Panc1 (cell line): ENCODE data around the gene CABP2. TPM values are rescaled to one million over a fixed set of nuclear protein-coding genes. Genes with fewer than 3 reads are reported as not detected.

ENCODE experiments used
- ATAC-seq: fragments of 200-7000 bp; cut with Tn5 transposase; 2 replicates; pipeline ENCODE4 v1.9.1; 2020; ENCODE audit warnings: mild to moderate bottlenecking, moderate library complexity
- BruUV-seq: library from RNA; stranded (reverse); fragments of 400-500 nt; replicated peaks from 2 replicates; lab custom pipeline; 2021; lab: Mats Ljungman, UMichigan
- CTCF ChIA-PET: fragments of 300-600 bp; sonication (Branson Sonifier 250); formaldehyde crosslinking; loops from one replicate; lab custom pipeline; 2022; ENCODE audit warnings: antibody characterized with exemption; lab: Charles Lee
- POLR2A ChIA-PET: fragments of 300-600 bp; sonication (Branson Sonifier 250); formaldehyde crosslinking; loops from one replicate; lab custom pipeline; 2022; ENCODE audit warnings: antibody characterized with exemption; lab: Charles Lee
- DNase-seq: peaks from one replicate; pipeline ENCODE4 v3.0.0-alpha.2; 2010; ENCODE audit warnings: low read depth, low spot score
- H3K27ac ChIP-seq: 2 replicates; pipeline ENCODE4 v1.5.1; 2011; ENCODE audit warnings: mild to moderate bottlenecking, low read length, inconsistent platforms
- H3K27me3 ChIP-seq: fragments of 200-500 bp; sonication (Bioruptor generic); 2 replicates; pipeline ENCODE4 v1.6.0; 2014; ENCODE audit warnings: low read length, inconsistent platforms; ENCODE audit not compliant: control insufficient read depth, insufficient read depth
- H3K36me3 ChIP-seq: fragments of 200-500 bp; sonication (Bioruptor generic); 2 replicates; pipeline ENCODE4 v1.5.1; 2014; ENCODE audit warnings: inconsistent platforms, mild to moderate bottlenecking, low read length, moderate library complexity; ENCODE audit not compliant: control insufficient read depth, insufficient read depth
- H3K4me1 ChIP-seq: 2 replicates; pipeline ENCODE4 v1.5.1; 2011; ENCODE audit warnings: inconsistent platforms, mild to moderate bottlenecking, low read length, moderate library complexity; ENCODE audit not compliant: control insufficient read depth, insufficient read depth
- H3K4me3 ChIP-seq, 2 experiments: 2 replicates each; pipeline ENCODE4 v1.5.1; 2011 to 2012; ENCODE audit warnings: low read depth in 2 of 2, low read length in 2 of 2, mild to moderate bottlenecking in 2 of 2, inconsistent platforms in 1 of 2, moderate library complexity in 1 of 2
- H3K9me3 ChIP-seq: fragments of 200-500 bp; sonication (Bioruptor generic); 2 replicates; pipeline ENCODE4 v1.5.1; 2014; ENCODE audit warnings: low read depth, mild to moderate bottlenecking, inconsistent platforms, low read length, moderate library complexity; ENCODE audit not compliant: control insufficient read depth, insufficient read depth
- CTCF ChIP-seq: fragments of 450-650 bp; IDR thresholded peaks from 2 replicates; pipeline ENCODE4 v1.5.1; 2017; ENCODE audit warnings: mild to moderate bottlenecking
- POLR2AphosphoS5 ChIP-seq: IDR thresholded peaks from 2 replicates; pipeline ENCODE4 v1.6.1; 2012; ENCODE audit warnings: mild to moderate bottlenecking, low read depth, low read length, moderate library complexity
- REST ChIP-seq, 2 experiments: IDR thresholded peaks; 2 replicates each; pipeline ENCODE4 v1.6.1; 2011 to 2012; ENCODE audit warnings: low read depth in 2 of 2, control low read depth in 1 of 2, low read length in 1 of 2, mild to moderate bottlenecking in 1 of 2, moderate library complexity in 1 of 2; ENCODE audit not compliant: insufficient read depth in 1 of 2
- SIN3A ChIP-seq: IDR thresholded peaks from 2 replicates; pipeline ENCODE4 v1.6.1; 2012; ENCODE audit warnings: low read depth, mild to moderate bottlenecking, low read length, moderate library complexity, borderline replicate concordance; ENCODE audit not compliant: insufficient read depth
- TCF7L2 ChIP-seq: IDR thresholded peaks from 2 replicates; pipeline ENCODE4 v1.6.1; 2011; ENCODE audit warnings: mild to moderate bottlenecking, low read depth, low read length, inconsistent platforms
- in situ Hi-C: cut with HindIII; loops from 2 replicates; pipeline ENCODE4 v1.10.0; 2016; ENCODE audit warnings: low sequenced_read_pairs, low pct_unique_long_range_greater_than_20kb
- intact Hi-C: fragments of 100-400 bp; cut with micrococcal nuclease; formaldehyde crosslinking; loops from one replicate; pipeline ENCODE4 v1.10.0; 2022; ENCODE audit not compliant: unreplicated experiment
- total RNA-seq: library from RNA; stranded (reverse); gene quantifications from one replicate; pipeline ENCODE4 v1.2.1, GENCODE V29; 2021; ENCODE audit not compliant: unreplicated experiment

Gene CABP2
- total RNA-seq, 1 experiment from 2014 or later: not detected

- no peak for TF ChIP-seq SIN3A
- no peak for TF ChIP-seq REST (IDR thresholded peaks at IDR 0.05; ENCODE audit: insufficient read depth in 1 of 2, low read depth in 2 of 2, low read length in 1 of 2)
- no peak for TF ChIP-seq POLR2AphosphoS5
- TF ChIP-seq CTCF: no peak
- no peak for TF ChIP-seq TCF7L2
- BruUV-seq: no TSS peak
- CTCF ChIA-PET: no interaction called here
- Histone ChIP-seq H3K27ac (no peak overlapping the region), H3K4me1 (peaks cover 16% of the 10 kb centered on the region), H3K27me3 (no peaks in the 10 kb centered on the region), H3K36me3 (no peaks in the 10 kb centered on the region), H3K4me3 (no peak overlapping the region), H3K9me3 (no peaks in the 10 kb centered on the region)
- DNase-seq (no peak), ATAC-seq (no peak)
- POLR2A ChIA-PET: no interaction called here
- intact Hi-C loops (no loop called here), in situ Hi-C loops (no loop called here)
These were observed 38.8 kb upstream of the CABP2 start for GRCh38 chr11:67561971-67562619.

- BruUV-seq: no TSS peak
- H3K36me3 ChIP-seq: no peaks in the 10 kb centered on the region
- H3K9me3 ChIP-seq: no peaks in the 10 kb centered on the region
- no peak for TF ChIP-seq POLR2AphosphoS5
- no peak for TF ChIP-seq CTCF
- no peak for TF ChIP-seq SIN3A
- no peak for TF ChIP-seq REST (IDR thresholded peaks at IDR 0.05; ENCODE audit: insufficient read depth in 1 of 2, low read depth in 2 of 2, low read length in 1 of 2)
- no peak for TF ChIP-seq TCF7L2
- CTCF ChIA-PET: interaction anchor here (0.6 to 0.7 kb wide), 2 partner anchors 51 to 140 kb away, joined by 3 to 9 read pairs; no protein-coding TSS in a partner anchor
- ATAC-seq (peak; percentile 29), DNase-seq (no peak)
- intact Hi-C loops (no loop called here), in situ Hi-C loops (no loop called here)
- POLR2A ChIA-PET: no interaction called here
- no peaks in the 10 kb centered on the region for H3K27me3 ChIP-seq
- no peak overlapping the region for H3K4me3 ChIP-seq
- peaks cover 6% of the 10 kb centered on the region for H3K4me1 ChIP-seq
- H3K27ac ChIP-seq: no peak overlapping the region
These were observed 35.0 kb upstream of the CABP2 start for GRCh38 chr11:67558084-67558772.
